ENCODE data around the gene DPAGT1.

GRCh38 chr11:119077839-119078238 is 23.8 kb downstream of the DPAGT1 start:
- TF ChIP-seq SCRT2 (tag by site-specific recombination; IDR thresholded peaks at IDR 0.05) (no peak), GLI4 (tag by site-specific recombination; IDR thresholded peaks at IDR 0.05) (no peak), MZF1 (tag by site-specific recombination; IDR thresholded peaks at IDR 0.05; ENCODE audit: borderline replicate concordance) (no peak), ZNF423 (tag by site-specific recombination; IDR thresholded peaks at IDR 0.05) (no peak), CTCF (tag by site-specific recombination; IDR thresholded peaks at IDR 0.05) (no peak), ZBTB44 (tag by site-specific recombination; IDR thresholded peaks at IDR 0.05) (no peak), ZNF549 (tag by site-specific recombination; IDR thresholded peaks at IDR 0.05) (no peak), ZNF274 (IDR thresholded peaks at IDR 0.05; ENCODE audit: low read length) (no peak), ZNF274 (tag by site-specific recombination; IDR thresholded peaks at IDR 0.05; ENCODE audit: borderline replicate concordance) (no peak)
